WTC11 (cell line): ENCODE results near the gene VANGL1. TPM values are rescaled to one million over a fixed set of nuclear protein-coding genes. Genes with fewer than 3 reads are reported as not detected.

ENCODE experiments used
- ATAC-seq: fragments of 200-7000 bp; cut with Tn5 transposase; 2 replicates; pipeline ENCODE4 v1.10.0; 2021; ENCODE audit warnings: mild to moderate bottlenecking, moderate library complexity
- CTCF ChIA-PET: fragments of 300-600 bp; sonication (Branson Sonifier 250); formaldehyde crosslinking; loops from one replicate; lab custom pipeline; 2021; ENCODE audit warnings: antibody characterized with exemption; lab: Charles Lee
- POLR2A ChIA-PET: fragments of 350-600 bp; sonication (Branson Sonifier 250); formaldehyde crosslinking; loops from one replicate; lab custom pipeline; 2021; ENCODE audit warnings: antibody characterized with exemption; lab: Charles Lee
- DNase-seq: peaks from one replicate; pipeline ENCODE4 v3.0.0; 2021; ENCODE audit warnings: low spot score
- H3K27ac Mint-ChIP-seq: 2 replicates; pipeline ENCODE4 v1.8.0; 2021; ENCODE audit warnings: mixed read lengths
- H3K27me3 Mint-ChIP-seq: 2 replicates; pipeline ENCODE4 v1.8.0; 2021; ENCODE audit warnings: low read depth, mild to moderate bottlenecking, moderate library complexity, mixed read lengths
- H3K36me3 Mint-ChIP-seq: 2 replicates; pipeline ENCODE4 v1.8.0; 2021; ENCODE audit warnings: mixed read lengths
- H3K4me1 Mint-ChIP-seq: 2 replicates; pipeline ENCODE4 v1.8.0; 2022; ENCODE audit warnings: mixed read lengths
- H3K4me3 Mint-ChIP-seq: 2 replicates; pipeline ENCODE4 v1.8.0; 2021; ENCODE audit warnings: mild to moderate bottlenecking, moderate library complexity, mixed read lengths
- H3K9me3 Mint-ChIP-seq: 2 replicates; pipeline ENCODE4 v1.8.0; 2021; ENCODE audit warnings: mixed read lengths
- ARID4B ChIP-seq: sonication (generic); formaldehyde crosslinking; IDR thresholded peaks from 2 replicates; pipeline ENCODE4 v1.8.0; 2023; ENCODE audit warnings: missing genetic modification reagents, mild to moderate bottlenecking, borderline replicate concordance
- CREB1 ChIP-seq: sonication (generic); formaldehyde crosslinking; IDR thresholded peaks from 2 replicates; pipeline ENCODE4 v1.8.0; 2023; ENCODE audit warnings: mild to moderate bottlenecking, missing genetic modification reagents
- CTCF ChIP-seq: fragments of 200-600 bp; IDR thresholded peaks from 2 replicates; pipeline ENCODE4 v1.8.0; 2022; ENCODE audit warnings: antibody characterized with exemption
- E2F4 ChIP-seq: sonication (generic); formaldehyde crosslinking; IDR thresholded peaks from 2 replicates; pipeline ENCODE4 v1.8.1; 2022; ENCODE audit warnings: low read depth, mild to moderate bottlenecking, moderate library complexity, missing genetic modification reagents, borderline replicate concordance
- E2F5 ChIP-seq: sonication (generic); formaldehyde crosslinking; IDR thresholded peaks from 2 replicates; pipeline ENCODE4 v1.8.1; 2022; ENCODE audit warnings: mild to moderate bottlenecking, moderate library complexity, missing genetic modification reagents
- ERG ChIP-seq: fragments of 250-450 bp; sonication (Bioruptor Pico); IDR thresholded peaks from 2 replicates; pipeline ENCODE4 v1.8.0; 2021; ENCODE audit warnings: mild to moderate bottlenecking
- IRF2 ChIP-seq: sonication (generic); formaldehyde crosslinking; IDR thresholded peaks from 2 replicates; pipeline ENCODE4 v1.8.0; 2022; ENCODE audit warnings: low read depth, missing genetic modification reagents, borderline replicate concordance
- MAX ChIP-seq: sonication (generic); formaldehyde crosslinking; IDR thresholded peaks from 2 replicates; pipeline ENCODE4 v1.8.0; 2022; ENCODE audit warnings: mild to moderate bottlenecking, missing genetic modification reagents
- NFATC4 ChIP-seq: fragments of 250-450 bp; sonication (Bioruptor Pico); IDR thresholded peaks from 2 replicates; pipeline ENCODE4 v1.9.0; 2021; ENCODE audit warnings: mild to moderate bottlenecking
- NR1H2 ChIP-seq: sonication (generic); formaldehyde crosslinking; IDR thresholded peaks from 2 replicates; pipeline ENCODE4 v1.9.0; 2021; ENCODE audit warnings: mild to moderate bottlenecking, moderate library complexity, missing genetic modification reagents
- NR2C2 ChIP-seq: sonication (generic); formaldehyde crosslinking; IDR thresholded peaks from 2 replicates; pipeline ENCODE4 v1.8.0; 2022; ENCODE audit warnings: mild to moderate bottlenecking, missing genetic modification reagents
- NR3C1 ChIP-seq: sonication (generic); formaldehyde crosslinking; conservative IDR thresholded peaks from 2 replicates; pipeline ENCODE4 v1.8.1; 2023; ENCODE audit warnings: low read depth, mild to moderate bottlenecking, missing genetic modification reagents
- PRDM15 ChIP-seq: sonication (generic); formaldehyde crosslinking; IDR thresholded peaks from 2 replicates; pipeline ENCODE4 v1.8.0; 2022; ENCODE audit warnings: missing genetic modification reagents
- SMAD4 ChIP-seq: sonication (generic); formaldehyde crosslinking; IDR thresholded peaks from 2 replicates; pipeline ENCODE4 v1.8.0; 2022; ENCODE audit warnings: mild to moderate bottlenecking, missing genetic modification reagents
- SP1 ChIP-seq: sonication (generic); formaldehyde crosslinking; conservative IDR thresholded peaks from 2 replicates; pipeline ENCODE4 v1.8.1; 2022; ENCODE audit warnings: missing genetic modification reagents
- ZBTB43 ChIP-seq: sonication (generic); formaldehyde crosslinking; IDR thresholded peaks from 2 replicates; pipeline ENCODE4 v1.8.1; 2023; ENCODE audit warnings: mild to moderate bottlenecking, missing genetic modification reagents
- ZNF232 ChIP-seq: sonication (generic); formaldehyde crosslinking; IDR thresholded peaks from 2 replicates; pipeline ENCODE4 v1.8.0; 2022; ENCODE audit warnings: mild to moderate bottlenecking, missing genetic modification reagents
- ZNF396 ChIP-seq: fragments of 250-450 bp; sonication (Bioruptor Pico); IDR thresholded peaks from 2 replicates; pipeline ENCODE4 v1.8.0; 2021; ENCODE audit warnings: mild to moderate bottlenecking, moderate library complexity, borderline replicate concordance
- ZNF416 ChIP-seq: fragments of 250-450 bp; sonication (Bioruptor Pico); IDR thresholded peaks from 2 replicates; pipeline ENCODE4 v1.9.0; 2021; ENCODE audit warnings: mild to moderate bottlenecking, inconsistent platforms
- ZNF423 ChIP-seq: fragments of 250-450 bp; sonication (Bioruptor Pico); IDR thresholded peaks from 2 replicates; pipeline ENCODE4 v2.1.2; 2022; ENCODE audit warnings: mild to moderate bottlenecking, moderate library complexity
- total RNA-seq: library from RNA; stranded (reverse); gene quantifications from 3 replicates; pipeline ENCODE4 v1.2.3, GENCODE V29; 2021

The VANGL1 gene
- total RNA-seq, 1 experiment from 2014 or later = 15.8 TPM

GRCh38 chr1:115732316-115732715 lies 90.5 kb downstream of the VANGL1 start:
- H3K9me3 Mint-ChIP-seq = no peaks in the 10 kb centered on the region
- ATAC-seq = no peak
- DNase-seq = no peak
- no peak overlapping the region for H3K4me3 Mint-ChIP-seq
- H3K36me3 Mint-ChIP-seq = no peaks in the 10 kb centered on the region
- no peaks in the 10 kb centered on the region for H3K27me3 Mint-ChIP-seq
- no peak overlapping the region for H3K27ac Mint-ChIP-seq
- H3K4me1 Mint-ChIP-seq = peaks cover 8% of the 10 kb centered on the region
- ChIA-PET POLR2A (no interaction called here), CTCF (interaction anchor here (1.5 kb wide), 1 partner anchor 39 kb away, joined by 4 read pairs; no protein-coding TSS in a partner anchor)
- TF ChIP-seq NFATC4 (CRISPR knock-in tag) (no peak), E2F4 (no peak), ERG (CRISPR knock-in tag) (no peak), SP1 (no peak), CTCF (no peak), PRDM15 (CRISPR knock-in tag) (no peak), IRF2 (CRISPR knock-in tag) (no peak), MAX (no peak), ZNF396 (CRISPR knock-in tag) (no peak), E2F5 (CRISPR knock-in tag) (no peak), ARID4B (CRISPR knock-in tag) (no peak), NR1H2 (CRISPR knock-in tag) (no peak), NR3C1 (CRISPR knock-in tag) (no peak), ZBTB43 (CRISPR knock-in tag) (no peak), SMAD4 (CRISPR knock-in tag) (no peak), CREB1 (CRISPR knock-in tag) (no peak), ZNF232 (no peak), ZNF416 (CRISPR knock-in tag) (no peak), NR2C2 (CRISPR knock-in tag) (no peak), ZNF423 (no peak)
- TF ChIP-seq, all 79 proteins: peak for 0
